ENCODE results near the gene TRAF5. TPM values are rescaled to one million over a fixed set of nuclear protein-coding genes. Genes with fewer than 3 reads are reported as not detected.

Gene TRAF5
- total and polyA plus RNA-seq, 2 donors (not counting 3 experiments of a cell fraction or from before 2014, with no cell fraction given), result 8.5 to 17.6 TPM

DNA sequence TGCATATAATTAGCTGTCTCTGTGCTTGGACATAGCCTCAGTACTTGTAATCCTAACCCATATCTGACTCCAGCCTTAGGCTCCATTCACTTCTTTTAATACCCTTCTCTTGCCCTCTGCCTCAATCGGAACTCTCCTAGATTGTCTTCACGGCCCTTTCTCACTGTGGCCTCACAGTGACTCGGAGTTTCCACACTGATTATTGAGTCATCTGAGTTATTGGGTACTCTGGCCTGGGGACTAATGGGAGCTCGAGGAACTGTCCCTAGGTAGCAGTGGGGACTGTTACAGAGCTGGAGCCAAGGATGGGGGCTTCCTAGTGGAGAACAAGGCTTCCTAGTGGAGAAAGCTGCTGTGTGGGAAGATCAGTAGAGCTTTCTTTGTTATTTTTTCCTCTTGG, 17.0 kb downstream of the TRAF5 start:
- Histone ChIP-seq H3K9me1 (replicated peaks; ENCODE audit: control insufficient read depth, extremely low read depth, insufficient read depth, low read length) (no peaks in the 10 kb centered on the region), H2AFZ (ENCODE audit: low read depth, low read length) (no peak overlapping the region), H3K4me3 (replicated peaks in 1 of 3; ENCODE audit: insufficient read depth in 1 of 3, low read depth in 1 of 3, low read length in 3 of 3) (no peak overlapping the region), H3K4me2 (ENCODE audit: insufficient read depth, low read length) (no peak overlapping the region), H3K36me3 (ENCODE audit: control insufficient read depth in 2 of 2, extremely low read depth in 1 of 2, insufficient read depth in 2 of 2, low read length in 2 of 2) (no peaks in the 10 kb centered on the region), H3K9ac (replicated peaks; ENCODE audit: extremely low read depth, insufficient read depth, low read length) (no peak overlapping the region), H3K79me2 (ENCODE audit: control insufficient read depth, insufficient read depth, low read length) (no peaks in the 10 kb centered on the region), H3K4me1 (ENCODE audit: control insufficient read depth, extremely low read depth, insufficient read depth, low read length) (no peaks in the 10 kb centered on the region), H3K27ac (ENCODE audit: insufficient read depth, low read depth, low read length) (no peak overlapping the region), H4K20me1 (replicated peaks; ENCODE audit: control insufficient read depth, extremely low read depth, insufficient read depth, low read length) (no peaks in the 10 kb centered on the region), H3K27me3 (ENCODE audit: control insufficient read depth in 2 of 2, insufficient read depth in 2 of 2, low read length in 2 of 2) (no peaks in the 10 kb centered on the region), H3K9me3 (replicated peaks; ENCODE audit: control insufficient read depth, insufficient read depth, low read length) (no peaks in the 10 kb centered on the region)
- TF ChIP-seq MYC (IDR thresholded peaks at IDR 0.05; ENCODE audit: low read depth, low read length), result no peak
- no peak for TF ChIP-seq EZH2 (IDR thresholded peaks at IDR 0.05; ENCODE audit: borderline replicate concordance, low read depth, low read length, severe bottlenecking)
- TF ChIP-seq FOS (IDR thresholded peaks at IDR 0.05; ENCODE audit: borderline replicate concordance, insufficient read depth, low read length), result no peak
- TF ChIP-seq, protein P1, sequence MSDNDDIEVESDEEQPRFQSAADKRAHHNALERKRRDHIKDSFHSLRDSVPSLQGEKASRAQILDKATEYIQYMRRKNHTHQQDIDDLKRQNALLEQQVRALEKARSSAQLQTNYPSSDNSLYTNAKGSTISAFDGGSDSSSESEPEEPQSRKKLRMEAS (IDR thresholded peaks at IDR 0.05; ENCODE audit: insufficient read depth, insufficient read length), result no peak
- TF ChIP-seq, protein P2, sequence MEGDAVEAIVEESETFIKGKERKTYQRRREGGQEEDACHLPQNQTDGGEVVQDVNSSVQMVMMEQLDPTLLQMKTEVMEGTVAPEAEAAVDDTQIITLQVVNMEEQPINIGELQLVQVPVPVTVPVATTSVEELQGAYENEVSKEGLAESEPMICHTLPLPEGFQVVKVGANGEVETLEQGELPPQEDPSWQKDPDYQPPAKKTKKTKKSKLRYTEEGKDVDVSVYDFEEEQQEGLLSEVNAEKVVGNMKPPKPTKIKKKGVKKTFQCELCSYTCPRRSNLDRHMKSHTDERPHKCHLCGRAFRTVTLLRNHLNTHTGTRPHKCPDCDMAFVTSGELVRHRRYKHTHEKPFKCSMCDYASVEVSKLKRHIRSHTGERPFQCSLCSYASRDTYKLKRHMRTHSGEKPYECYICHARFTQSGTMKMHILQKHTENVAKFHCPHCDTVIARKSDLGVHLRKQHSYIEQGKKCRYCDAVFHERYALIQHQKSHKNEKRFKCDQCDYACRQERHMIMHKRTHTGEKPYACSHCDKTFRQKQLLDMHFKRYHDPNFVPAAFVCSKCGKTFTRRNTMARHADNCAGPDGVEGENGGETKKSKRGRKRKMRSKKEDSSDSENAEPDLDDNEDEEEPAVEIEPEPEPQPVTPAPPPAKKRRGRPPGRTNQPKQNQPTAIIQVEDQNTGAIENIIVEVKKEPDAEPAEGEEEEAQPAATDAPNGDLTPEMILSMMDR (IDR thresholded peaks at IDR 0.05; ENCODE audit: extremely low read depth in 1 of 2, insufficient read depth in 1 of 2, low read depth in 1 of 2, low read length in 2 of 2), result no peak
- TF ChIP-seq JUN (IDR thresholded peaks at IDR 0.05; ENCODE audit: borderline replicate concordance, insufficient read depth, insufficient read length, low read depth), result no peak
- no peak for TF ChIP-seq POLR2AphosphoS5 (IDR thresholded peaks at IDR 0.05; ENCODE audit: insufficient read depth, low read depth, low read length)
- no peak for TF ChIP-seq GATA2 (IDR thresholded peaks at IDR 0.05; ENCODE audit: insufficient read depth, insufficient read length, low read depth, low read length)
- no peak for TF ChIP-seq POLR2A (IDR thresholded peaks at IDR 0.05; ENCODE audit: low read depth, low read length)
- dilution Hi-C loops (cut with MboI; ENCODE audit: extremely low pct_ligation_motif_present, low sequenced_read_pairs), result no loop called here
- ChIA-PET POLR2A (no interaction called here), CTCF (interaction anchor here (1.8 kb wide), 1 partner anchor 8 kb away, joined by 7 read pairs; no protein-coding TSS in a partner anchor)
- DNase-seq (ENCODE audit: low read depth, low spot score), result no peak
- BruUV-seq (replicated peaks), result no TSS peak
- FAIRE-seq, result no peak
- intact Hi-C loops (cut with micrococcal nuclease), result no loop called here

Measured in endothelial cell of umbilical vein (primary cell).